ENCODE measurements around the gene CACTIN. TPM values are rescaled to one million over a fixed set of nuclear protein-coding genes. Genes with fewer than 3 reads are reported as not detected.
A peak's percentile ranks its signal among the peaks of the same experiment; 100 is the strongest.

The CACTIN gene
- total RNA-seq, 1 experiment from 2014 or later: 36.3 TPM

DNA sequence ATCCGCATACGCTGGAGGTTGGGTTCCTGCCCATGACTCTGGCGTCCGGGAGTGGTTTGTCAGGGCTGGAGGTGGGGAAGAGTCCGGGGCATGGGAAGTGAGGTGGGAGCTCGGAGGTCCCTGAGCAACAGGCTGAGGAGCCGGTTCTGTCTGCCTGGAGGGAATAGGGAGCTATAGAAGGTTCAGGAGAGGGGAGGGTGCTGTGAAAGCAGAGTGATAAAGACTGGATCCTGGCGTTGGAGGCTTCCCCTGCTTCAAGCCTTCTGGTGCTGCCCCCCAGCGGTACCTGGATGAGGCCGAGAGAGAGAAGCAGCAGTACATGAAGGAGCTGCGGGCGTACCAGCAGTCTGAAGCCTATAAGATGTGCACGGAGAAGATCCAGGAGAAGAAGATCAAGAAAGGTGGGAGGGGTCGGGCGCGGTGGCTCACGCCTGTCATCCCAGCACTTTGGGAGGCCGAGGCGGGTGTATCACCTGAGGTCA lies 51.3 kb downstream of the CACTIN start:
- Histone ChIP-seq H3K36me3 (ENCODE audit: insufficient read depth, low read length, poor library complexity, severe bottlenecking) (peaks cover 15% of the 10 kb centered on the region), H3K27me3 (replicated peaks; ENCODE audit: insufficient read depth, low read depth, low read length, poor library complexity) (no peaks in the 10 kb centered on the region), H3K4me3 (ENCODE audit: low read depth, low read length, poor library complexity, severe bottlenecking) (no peak overlapping the region), H3K9me3 (ENCODE audit: low read depth, low read length, poor library complexity, severe bottlenecking) (no peaks in the 10 kb centered on the region), H3K4me1 (ENCODE audit: insufficient read depth, low read length, poor library complexity, severe bottlenecking) (peaks cover 16% of the 10 kb centered on the region), H3K27ac (ENCODE audit: low read depth, low read length, poor library complexity, severe bottlenecking) (no peak overlapping the region)
- TF ChIP-seq EZH2 (IDR thresholded peaks at IDR 0.05; ENCODE audit: borderline replicate concordance, low read depth, low read length, poor library complexity, severe bottlenecking): no peak
- TF ChIP-seq, protein P1, sequence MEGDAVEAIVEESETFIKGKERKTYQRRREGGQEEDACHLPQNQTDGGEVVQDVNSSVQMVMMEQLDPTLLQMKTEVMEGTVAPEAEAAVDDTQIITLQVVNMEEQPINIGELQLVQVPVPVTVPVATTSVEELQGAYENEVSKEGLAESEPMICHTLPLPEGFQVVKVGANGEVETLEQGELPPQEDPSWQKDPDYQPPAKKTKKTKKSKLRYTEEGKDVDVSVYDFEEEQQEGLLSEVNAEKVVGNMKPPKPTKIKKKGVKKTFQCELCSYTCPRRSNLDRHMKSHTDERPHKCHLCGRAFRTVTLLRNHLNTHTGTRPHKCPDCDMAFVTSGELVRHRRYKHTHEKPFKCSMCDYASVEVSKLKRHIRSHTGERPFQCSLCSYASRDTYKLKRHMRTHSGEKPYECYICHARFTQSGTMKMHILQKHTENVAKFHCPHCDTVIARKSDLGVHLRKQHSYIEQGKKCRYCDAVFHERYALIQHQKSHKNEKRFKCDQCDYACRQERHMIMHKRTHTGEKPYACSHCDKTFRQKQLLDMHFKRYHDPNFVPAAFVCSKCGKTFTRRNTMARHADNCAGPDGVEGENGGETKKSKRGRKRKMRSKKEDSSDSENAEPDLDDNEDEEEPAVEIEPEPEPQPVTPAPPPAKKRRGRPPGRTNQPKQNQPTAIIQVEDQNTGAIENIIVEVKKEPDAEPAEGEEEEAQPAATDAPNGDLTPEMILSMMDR (conservative IDR thresholded peaks at IDR 0.05; ENCODE audit: low read depth, low read length): no peak
- ChIA-PET POLR2A (ENCODE audit: low non-redundant PET) (interaction anchor here (0.7 kb wide), 1 partner anchor 13 kb away, joined by 3 read pairs; no protein-coding TSS in a partner anchor), CTCF (no interaction called here)
- BruUV-seq (replicated peaks): no TSS peak
- no peak for DNase-seq (ENCODE audit: low spot score)
- intact Hi-C loops (cut with micrococcal nuclease; ENCODE audit: unreplicated experiment): no loop called here

DNA sequence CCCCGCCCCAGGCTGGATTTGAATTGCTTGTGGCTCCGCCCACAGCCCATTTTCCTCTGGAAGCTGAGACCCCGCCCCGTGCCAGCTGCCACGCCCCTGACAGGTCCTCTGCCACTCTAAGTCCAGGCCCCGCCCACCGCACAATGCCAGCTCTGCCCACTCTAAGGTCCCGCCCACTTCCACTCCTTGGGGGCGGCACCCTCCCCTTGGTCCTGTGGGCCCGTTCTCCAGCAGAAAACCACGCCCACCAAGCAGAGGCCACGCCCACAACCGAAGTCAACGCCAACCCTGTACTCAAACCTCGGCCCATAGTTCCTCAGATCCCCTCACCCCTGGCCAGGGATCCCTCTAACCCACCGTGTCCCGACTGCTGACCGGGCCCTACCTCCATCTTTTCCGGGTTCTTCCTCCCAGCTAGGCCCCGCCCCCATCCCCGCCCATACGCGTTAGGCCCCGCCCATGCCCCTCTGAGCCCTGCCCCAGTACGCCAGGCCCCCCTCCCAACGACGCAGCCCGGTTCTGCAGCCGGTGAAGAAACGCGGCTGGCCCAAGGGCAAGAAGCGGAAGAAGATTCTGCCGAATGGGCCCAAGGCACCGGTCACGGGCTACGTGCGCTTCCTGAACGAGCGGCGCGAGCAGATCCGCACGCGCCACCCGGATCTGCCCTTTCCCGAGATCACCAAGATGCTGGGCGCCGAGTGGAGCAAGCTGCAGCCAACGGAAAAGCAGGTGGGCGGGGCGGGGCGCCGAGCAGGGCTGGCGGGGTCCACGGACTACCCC lies 52.5 kb downstream of the CACTIN start:
- Histone ChIP-seq H3K27ac (ENCODE audit: low read depth, low read length, poor library complexity, severe bottlenecking) (no peak overlapping the region), H3K36me3 (ENCODE audit: insufficient read depth, low read length, poor library complexity, severe bottlenecking) (peaks cover 15% of the 10 kb centered on the region), H3K27me3 (replicated peaks; ENCODE audit: insufficient read depth, low read depth, low read length, poor library complexity) (no peaks in the 10 kb centered on the region), H3K4me1 (ENCODE audit: insufficient read depth, low read length, poor library complexity, severe bottlenecking) (peaks cover 16% of the 10 kb centered on the region), H3K4me3 (ENCODE audit: low read depth, low read length, poor library complexity, severe bottlenecking) (peak overlapping the region; percentile 86), H3K9me3 (ENCODE audit: low read depth, low read length, poor library complexity, severe bottlenecking) (no peaks in the 10 kb centered on the region)
- TF ChIP-seq EZH2 (IDR thresholded peaks at IDR 0.05; ENCODE audit: borderline replicate concordance, low read depth, low read length, poor library complexity, severe bottlenecking): no peak
- TF ChIP-seq, protein P1 (conservative IDR thresholded peaks at IDR 0.05; ENCODE audit: low read depth, low read length): no peak
- POLR2A ChIA-PET (ENCODE audit: low non-redundant PET): interaction anchor here (0.6 kb wide), 1 partner anchor 57 kb away, joined by 4 read pairs; no protein-coding TSS in a partner anchor
- intact Hi-C loops (cut with micrococcal nuclease; ENCODE audit: unreplicated experiment): no loop called here
- CTCF ChIA-PET: interaction anchor here (0.8 kb wide), 1 partner anchor 299 kb away, joined by 3 read pairs; no protein-coding TSS in a partner anchor
- no TSS peak for BruUV-seq (replicated peaks)
- peak; percentile 97 for DNase-seq (ENCODE audit: low spot score)

DNA sequence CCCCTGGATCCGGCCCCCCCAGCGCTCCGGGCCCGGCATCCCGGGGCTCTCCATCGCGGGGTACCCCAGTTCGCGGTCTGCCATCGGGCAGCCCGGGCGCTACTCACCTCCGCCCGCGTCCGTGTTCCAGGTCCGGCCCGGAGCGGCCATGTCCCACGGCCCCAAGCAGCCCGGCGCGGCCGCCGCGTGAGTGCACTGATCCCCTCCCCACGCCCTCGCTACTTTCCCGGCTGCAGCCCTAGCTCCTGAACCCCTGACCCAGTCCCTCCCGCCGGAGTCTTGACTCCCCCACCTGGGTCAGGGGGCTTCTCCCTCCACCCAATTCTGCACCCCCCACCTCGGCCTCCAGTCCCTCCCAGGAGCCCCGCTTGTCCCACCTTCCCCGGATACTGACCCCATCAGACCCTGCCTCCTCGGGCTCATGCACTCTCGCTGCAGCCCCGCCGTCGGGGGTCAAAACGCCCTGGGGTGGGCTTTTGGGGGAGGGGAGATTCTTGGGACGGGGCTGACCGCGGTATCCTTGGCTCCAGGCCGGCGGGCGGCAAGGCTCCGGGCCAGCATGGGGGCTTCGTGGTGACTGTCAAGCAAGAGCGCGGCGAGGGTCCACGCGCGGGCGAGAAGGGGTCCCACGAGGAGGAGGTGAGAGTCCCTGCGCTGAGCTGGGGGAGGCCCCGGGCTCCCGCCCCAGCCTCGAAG lies 53.3 kb downstream of the CACTIN start:
- H3K4me1 ChIP-seq (ENCODE audit: insufficient read depth, low read length, poor library complexity, severe bottlenecking): peaks cover 16% of the 10 kb centered on the region
- CTCF ChIA-PET: interaction anchor here (0.8 kb wide), 1 partner anchor 298 kb away, joined by 3 read pairs; no protein-coding TSS in a partner anchor
- POLR2A ChIA-PET (ENCODE audit: low non-redundant PET): interaction anchor here (0.6 kb wide), 1 partner anchor 57 kb away, joined by 4 read pairs; no protein-coding TSS in a partner anchor
- peak overlapping the region; percentile 84 for H3K27ac ChIP-seq (ENCODE audit: low read depth, low read length, poor library complexity, severe bottlenecking)
- peak overlapping the region; percentile 86 for H3K4me3 ChIP-seq (ENCODE audit: low read depth, low read length, poor library complexity, severe bottlenecking)
- no peak for DNase-seq (ENCODE audit: low spot score)
- BruUV-seq (replicated peaks): TSS peak; percentile 56
- H3K36me3 ChIP-seq (ENCODE audit: insufficient read depth, low read length, poor library complexity, severe bottlenecking): peaks cover 15% of the 10 kb centered on the region
- no peaks in the 10 kb centered on the region for H3K27me3 ChIP-seq (replicated peaks; ENCODE audit: insufficient read depth, low read depth, low read length, poor library complexity)
- no peaks in the 10 kb centered on the region for H3K9me3 ChIP-seq (ENCODE audit: low read depth, low read length, poor library complexity, severe bottlenecking)
- TF ChIP-seq, protein P1 (conservative IDR thresholded peaks at IDR 0.05; ENCODE audit: low read depth, low read length): no peak
- TF ChIP-seq EZH2 (IDR thresholded peaks at IDR 0.05; ENCODE audit: borderline replicate concordance, low read depth, low read length, poor library complexity, severe bottlenecking): no peak
- intact Hi-C loops (cut with micrococcal nuclease; ENCODE audit: unreplicated experiment): no loop called here

All from A673 (cell line).